H54 (cell line): ENCODE measurements around the gene URAD.

Experiments
- DNase-seq: peaks from one replicate; pipeline ENCODE4 v3.0.0; 2011; ENCODE audit warnings: low spot score, mixed read lengths; ENCODE audit not compliant: insufficient read length
- FAIRE-seq: peaks from 3 replicates; lab custom pipeline; 2011; peaks lifted over from hg19 to GRCh38; lab: Jason Lieb, UNC
- POLR2A ChIP-seq: IDR thresholded peaks from 2 replicates; pipeline ENCODE4 v1.6.1; 2011; ENCODE audit warnings: low read depth, mild to moderate bottlenecking, low read length

The URAD gene

DNA sequence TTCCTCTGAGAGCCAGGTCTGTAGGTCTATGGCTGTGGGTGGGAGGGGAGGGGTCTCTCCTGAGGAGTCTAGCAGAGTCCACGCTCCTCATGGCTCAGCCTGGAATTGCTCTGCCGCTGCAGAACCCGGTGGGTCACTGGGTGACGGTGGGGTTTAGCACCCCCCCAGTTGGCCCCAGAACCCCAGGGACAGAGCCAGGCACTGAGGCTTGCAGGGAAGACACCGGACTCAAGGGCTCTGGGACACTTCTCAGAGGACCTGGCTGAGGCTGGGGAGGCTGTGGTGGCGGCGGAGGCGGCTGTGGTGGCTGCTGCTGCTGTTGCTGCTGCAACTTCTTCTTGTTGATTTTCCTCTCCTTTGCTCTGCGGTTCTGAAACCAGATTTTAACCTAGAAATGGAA is 25.5 kb downstream of the URAD start:
- FAIRE-seq (no peak), DNase-seq (no peak)
- TF ChIP-seq POLR2A, result no peak

DNA sequence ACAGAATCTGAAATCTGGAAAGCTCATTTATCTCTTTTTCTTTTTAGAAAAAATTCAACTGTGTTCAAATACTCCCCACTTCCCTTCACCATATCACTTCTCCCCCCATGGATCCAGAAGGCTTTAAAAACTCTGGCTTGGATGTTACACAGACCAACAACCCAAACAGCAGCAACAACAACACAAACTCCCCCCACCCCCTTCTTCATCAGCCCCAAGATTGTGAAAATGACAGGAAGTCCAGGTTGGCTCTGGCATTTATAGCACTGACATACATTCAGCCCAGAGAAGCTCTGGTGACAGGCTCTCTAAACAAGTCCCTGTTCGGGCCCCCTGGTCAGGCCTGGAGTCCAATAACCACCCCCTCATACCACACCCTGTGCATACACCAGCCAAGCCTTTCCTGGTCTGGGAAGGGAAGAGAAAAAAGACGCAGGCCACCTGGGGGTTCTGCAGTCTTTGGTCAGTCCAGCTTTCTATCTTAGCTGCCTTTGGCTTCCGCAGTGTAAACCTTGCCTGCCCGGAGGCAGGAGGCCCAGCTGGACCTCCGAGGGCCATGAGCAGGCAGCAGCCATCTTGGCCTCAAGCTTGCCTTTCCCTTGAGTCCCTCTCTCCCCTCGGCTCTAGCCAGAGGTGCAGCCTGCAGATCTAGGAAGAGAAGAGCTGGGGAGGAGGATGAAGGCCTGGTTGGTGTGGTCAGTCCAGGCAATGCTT is 26.2 kb downstream of the URAD start:
- TF ChIP-seq POLR2A, result no peak
- no peak for FAIRE-seq

DNA sequence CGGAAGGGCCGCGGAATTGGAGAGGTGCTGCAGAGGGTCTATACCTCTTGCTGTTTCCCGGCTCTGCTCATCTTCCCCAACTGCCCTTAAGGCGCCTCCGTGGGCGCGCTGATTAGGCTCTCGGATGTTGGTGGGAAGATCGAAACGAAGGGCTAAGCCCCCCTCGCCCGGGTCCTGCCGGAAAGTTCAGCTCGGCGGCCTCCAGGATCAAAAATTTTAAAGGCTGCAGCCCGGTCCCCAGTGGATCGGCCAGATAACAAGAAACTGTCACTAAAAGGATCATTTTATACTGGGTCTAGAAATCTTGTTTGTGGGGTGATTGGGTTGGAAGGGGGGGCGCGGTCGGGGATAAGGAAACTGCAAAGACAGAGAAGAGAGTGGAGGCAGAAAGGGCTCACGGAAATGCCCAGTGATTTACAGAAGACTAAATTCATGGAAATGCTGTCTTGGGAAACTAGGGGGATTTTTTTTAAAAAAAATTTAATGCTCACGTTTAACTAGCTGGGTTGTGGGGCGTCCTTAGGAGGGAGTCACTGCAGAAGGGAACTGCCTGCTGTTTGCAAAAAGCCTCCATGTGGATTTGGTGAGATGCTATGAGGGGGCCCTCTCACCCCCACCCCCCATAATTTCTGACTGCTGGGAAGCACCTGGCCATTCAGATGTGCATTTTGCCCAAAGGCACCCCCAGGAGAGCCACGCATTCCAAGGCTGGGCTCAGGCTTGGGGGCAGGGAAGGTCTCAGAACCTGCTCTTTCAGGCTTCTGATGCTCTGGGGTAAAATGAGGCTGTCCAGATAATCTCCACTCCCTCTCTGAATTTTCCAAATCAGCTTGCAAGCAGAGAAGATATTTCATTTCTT is 27.0 kb downstream of the URAD start:
- no peak for DNase-seq
- no peak for TF ChIP-seq POLR2A
- no peak for FAIRE-seq

More for the DNA sequence above, 26.2 kb downstream of the URAD start:
- DNase-seq, result no peak

DNA sequence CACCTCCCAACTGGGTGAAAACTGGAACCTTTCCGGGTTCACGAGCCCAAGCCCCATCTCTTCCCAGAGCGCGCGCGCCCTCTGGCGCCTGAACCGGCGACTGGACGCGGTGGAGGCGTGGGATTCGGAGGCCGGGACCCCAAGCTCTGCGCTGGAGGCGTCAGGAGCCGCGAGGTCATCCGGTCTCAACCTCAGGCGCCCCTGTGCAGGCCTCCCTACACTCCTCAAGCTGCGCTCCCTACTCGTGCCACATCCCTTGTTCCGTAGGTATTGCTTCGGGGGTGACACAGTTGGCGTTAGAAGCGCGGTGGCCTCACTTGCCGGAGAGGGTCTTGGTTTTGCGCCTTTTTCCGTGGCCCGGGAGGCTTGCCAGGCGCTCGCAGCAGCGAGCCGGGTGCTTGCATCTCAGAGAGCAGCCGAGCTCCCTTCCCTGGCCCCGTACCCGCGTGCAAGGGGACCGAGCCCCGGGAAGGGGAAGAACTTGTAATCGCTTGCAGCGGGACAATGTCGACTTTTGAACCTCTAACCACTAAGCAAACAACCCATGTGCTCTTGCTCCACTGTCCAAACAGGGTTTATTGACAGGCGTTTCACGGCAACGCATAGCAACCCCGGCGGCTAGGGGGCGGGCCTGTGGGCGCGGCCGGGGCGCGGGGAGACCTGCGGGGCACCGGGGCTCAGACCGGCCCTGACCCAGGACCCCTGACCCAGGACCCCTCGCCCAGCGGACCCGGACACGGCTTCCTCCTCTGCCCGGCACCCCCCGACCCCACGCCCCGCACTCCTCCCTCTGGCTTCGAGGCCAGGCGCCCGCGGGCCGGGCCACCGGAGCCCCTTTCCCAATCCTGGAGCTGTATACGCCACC is 27.9 kb downstream of the URAD start:
- no peak for TF ChIP-seq POLR2A
- DNase-seq (peak; percentile 36), FAIRE-seq (no peak)

DNA sequence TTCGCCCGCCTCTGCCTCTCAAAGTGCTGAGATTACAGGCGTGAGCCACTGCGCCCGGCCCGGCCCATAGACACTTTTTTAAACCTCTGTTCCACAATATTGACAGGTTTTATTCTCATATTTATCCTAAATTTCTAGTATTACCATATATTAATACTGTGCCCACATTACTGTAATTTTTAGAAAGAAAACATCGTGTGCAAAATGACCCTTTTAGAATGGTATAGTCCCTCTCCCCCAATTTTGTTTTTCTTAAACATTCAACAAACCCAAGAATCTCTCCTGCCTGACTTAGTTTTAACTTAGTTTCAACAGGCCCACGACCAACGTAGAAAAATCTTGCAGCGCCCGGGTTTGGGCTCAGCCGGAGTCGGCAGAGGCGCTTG is 28.5 kb downstream of the URAD start:
- no peak for TF ChIP-seq POLR2A
- no peak for DNase-seq
- no peak for FAIRE-seq

DNA sequence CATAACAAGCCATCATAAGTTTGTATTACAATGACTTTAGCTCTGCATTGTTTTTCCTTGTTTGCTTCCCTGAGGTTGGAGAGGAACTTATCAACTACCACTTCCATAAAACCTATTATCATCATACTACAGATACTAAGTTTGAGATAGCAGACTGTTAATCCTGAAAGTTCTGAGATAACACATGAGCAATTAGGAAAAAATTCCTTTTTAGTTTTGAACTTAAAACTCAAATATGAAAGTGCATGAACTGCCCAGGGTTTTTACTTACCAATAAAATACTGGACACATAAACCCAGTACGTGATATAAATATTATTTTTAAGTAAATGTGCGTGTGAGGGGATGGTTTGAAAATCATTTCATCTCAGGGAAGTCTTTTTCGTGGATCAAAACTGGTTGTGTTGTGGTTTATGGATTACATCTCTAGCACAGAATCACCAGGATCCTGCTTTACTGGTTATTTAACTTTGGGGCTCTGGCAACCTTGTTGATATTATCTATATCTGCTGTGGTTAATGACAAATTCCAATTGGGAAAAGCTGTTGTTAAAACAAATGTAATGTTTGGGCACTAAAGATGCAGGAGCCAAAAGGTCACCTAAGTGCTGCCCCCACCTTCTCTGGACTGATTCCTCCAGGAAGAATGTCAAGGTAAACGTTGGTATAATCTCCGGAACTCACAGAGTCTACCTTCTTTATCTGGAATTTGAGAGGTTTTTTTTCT is 31.8 kb downstream of the URAD start:
- FAIRE-seq, result no peak
- no peak for TF ChIP-seq POLR2A
- DNase-seq, result no peak

DNA sequence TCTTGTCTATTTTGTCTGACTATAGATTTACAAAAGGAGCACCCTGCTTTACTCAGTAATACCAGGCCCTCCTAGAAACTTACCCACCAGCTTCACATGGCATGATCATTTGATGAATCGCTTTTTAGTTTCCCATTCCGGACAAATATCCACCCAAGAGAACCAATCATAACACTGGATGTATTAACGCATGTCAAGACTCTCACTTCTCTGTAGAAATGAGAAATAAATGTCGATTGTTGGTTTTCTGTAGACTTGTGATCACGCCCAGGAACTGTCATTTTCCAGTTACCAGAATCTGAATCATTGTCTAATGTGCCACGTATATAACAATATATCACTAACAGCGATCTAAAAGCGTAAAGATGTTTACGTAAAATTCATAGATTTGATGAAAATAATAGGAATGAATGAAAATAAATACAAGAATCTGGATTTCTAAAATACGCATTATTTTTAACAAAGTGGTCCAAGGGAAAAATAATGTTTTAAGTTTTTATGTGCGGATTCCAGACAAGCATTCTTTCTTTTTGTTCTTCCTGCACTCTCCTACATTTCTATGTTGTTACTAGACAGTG is 33.4 kb downstream of the URAD start:
- no peak for DNase-seq
- FAIRE-seq, result no peak
- no peak for TF ChIP-seq POLR2A

DNA sequence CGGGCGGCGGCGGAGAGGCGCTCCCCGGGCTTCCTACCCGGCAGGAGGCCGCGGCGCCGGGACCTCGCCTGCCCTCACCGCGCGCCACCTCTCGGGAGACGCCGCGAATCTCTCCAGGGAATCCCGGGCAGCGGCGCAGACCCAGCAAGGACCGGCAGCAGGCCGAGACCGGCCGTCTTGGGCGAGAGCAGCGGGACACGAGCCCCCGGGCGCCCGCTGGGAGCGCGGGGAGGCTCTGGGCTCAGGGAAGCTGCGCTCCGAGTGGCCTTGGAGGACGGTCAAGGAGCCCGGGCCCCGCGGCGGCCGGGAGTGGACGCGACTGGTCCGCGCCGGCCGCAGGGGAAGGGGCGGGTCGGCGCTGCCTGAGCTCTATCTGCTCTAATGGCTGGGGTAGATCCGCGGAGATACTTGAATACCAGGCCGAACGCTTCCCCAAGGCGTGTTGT is 34.1 kb downstream of the URAD start:
- TF ChIP-seq POLR2A, result no peak
- DNase-seq (no peak), FAIRE-seq (no peak)

DNA sequence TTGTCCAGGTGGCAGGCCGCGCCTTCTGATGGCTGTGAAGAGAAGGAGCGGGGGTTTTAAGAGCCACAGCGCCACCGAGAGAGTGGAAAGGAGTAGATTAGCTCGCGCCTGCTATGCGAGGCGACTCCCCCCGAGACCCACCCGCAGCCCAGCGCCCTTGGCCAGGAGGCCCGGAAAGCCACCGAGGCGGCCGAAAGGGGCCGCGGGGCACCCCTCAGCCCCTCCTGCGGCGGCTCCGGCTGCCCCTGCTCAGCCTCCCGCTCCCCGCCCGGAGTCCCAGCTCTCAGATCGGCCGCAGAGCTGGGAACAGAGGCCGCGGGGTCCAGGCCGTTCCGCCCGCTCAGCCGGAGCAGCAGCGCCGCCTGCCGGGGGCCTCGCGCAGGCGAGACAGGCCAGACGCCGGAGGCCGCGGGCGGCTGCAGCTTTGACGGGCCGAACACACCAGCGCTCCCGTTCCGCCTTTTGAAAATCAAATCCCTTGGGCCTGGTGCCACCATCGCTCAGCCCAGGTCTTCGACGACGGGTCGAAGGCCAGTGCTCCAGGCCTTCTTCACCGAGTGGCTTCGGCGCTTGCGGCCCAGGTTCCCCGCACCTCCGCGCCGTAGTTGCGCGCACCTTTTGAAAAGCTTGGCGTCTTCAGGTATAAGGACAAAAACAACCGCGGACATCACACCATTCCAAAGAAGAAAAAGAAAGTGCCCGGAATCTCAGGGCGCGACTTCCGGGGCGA is 34.7 kb downstream of the URAD start:
- FAIRE-seq, result no peak
- TF ChIP-seq POLR2A, result no peak
- DNase-seq, result peak; percentile 25

DNA sequence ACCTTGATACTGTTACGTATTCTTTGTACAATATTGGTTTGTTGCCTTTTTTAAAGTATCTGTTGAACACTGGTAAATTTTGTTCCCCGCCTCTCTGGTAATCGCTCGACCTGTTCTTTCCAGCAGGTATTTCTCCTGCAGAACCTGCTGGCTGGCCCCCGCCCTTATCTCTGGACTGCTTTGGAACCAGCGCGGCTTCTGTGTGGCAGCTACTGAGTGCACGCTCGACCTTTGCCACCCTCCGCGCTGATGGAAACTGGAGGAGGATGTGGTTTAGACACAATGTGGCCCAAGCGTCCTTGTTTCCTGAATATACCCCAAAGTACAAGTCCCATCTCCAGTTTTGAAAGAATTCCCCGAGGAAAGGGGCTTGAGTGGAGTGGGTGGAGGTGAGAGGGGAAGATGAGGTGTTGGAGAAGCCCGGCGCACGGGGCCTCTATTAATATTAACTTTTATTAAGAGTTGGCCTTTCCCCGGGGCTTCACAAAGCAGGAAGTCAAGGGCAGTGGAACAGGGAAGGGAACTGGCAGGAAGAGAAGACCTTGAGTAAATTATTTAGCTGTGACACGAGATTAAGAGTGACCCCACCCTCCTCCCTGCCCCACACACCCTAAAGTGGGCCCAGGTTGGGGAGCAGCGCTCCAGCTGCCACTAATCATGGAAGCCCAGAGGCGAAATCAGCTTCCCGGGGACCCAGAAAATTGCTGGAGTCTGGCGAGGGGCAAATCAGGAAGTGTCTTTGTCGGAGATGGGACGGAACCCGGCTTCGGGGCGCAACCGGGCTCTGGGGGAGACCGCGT is 35.4 kb downstream of the URAD start:
- no peak for FAIRE-seq

DNA sequence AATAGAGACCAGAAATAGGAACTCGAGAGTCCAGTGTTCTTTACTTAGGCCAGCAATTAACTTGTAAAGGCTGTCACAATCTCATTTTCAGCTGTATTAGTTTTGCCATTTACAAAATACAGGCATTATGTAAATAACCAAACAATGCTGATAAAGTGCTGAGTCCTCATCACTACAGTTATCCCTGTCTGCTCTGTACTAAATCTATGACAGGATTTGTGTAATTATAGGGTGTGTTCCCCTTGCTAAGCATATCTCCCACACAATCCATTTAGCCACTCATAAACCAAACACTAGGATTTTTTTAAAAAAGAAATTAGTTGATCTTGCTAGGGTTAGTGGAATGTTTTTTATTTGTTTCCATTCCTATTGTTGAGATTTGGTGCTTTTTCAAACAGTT is 45.5 kb downstream of the URAD start:
- FAIRE-seq, result no peak
- no peak for DNase-seq
- TF ChIP-seq POLR2A, result no peak

More for the DNA sequence above, 35.4 kb downstream of the URAD start:
- no peak for DNase-seq
- no peak for TF ChIP-seq POLR2A
